ENCODE measurements around the gene CCDC78. TPM values are rescaled to one million over a fixed set of nuclear protein-coding genes. Genes with fewer than 3 reads are reported as not detected.

Gene CCDC78
- total RNA-seq, 1 experiment from 2014 or later: 22.9 TPM

DNA sequence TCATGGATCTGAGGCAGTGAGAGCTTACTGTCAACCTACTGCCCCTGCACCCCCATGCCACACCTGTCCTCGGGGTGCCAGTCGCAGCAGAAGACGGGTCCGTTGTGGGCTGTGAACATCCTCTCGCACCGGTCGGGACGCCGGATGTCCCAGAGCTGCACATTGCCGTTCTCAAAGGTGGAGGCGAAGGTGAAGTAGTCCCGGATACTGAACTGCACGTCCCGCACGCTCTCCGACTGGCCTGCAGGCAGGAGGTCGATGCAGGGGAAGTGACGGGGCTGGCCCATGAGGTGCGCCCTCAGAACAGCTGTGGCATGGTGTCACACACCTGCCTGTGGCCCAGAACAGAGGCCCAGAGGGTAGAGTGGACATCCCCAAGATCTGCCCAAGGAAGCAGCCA is 38.7 kb downstream of the CCDC78 start:
- CTCF ChIA-PET: no interaction called here
- no peaks in the 10 kb centered on the region for H4K20me1 ChIP-seq (ENCODE audit: insufficient read depth)
- peaks cover 0 to 17% of the 10 kb centered on the region in 2 experiments; a peak in 2 of 4 replicates for H3K36me3 ChIP-seq (ENCODE audit: control insufficient read depth in 1 of 2, insufficient read depth in 2 of 2, low read length in 2 of 2)
- BruUV-seq (replicated peaks): no TSS peak
- peaks cover 34% of the 10 kb centered on the region for H3K79me2 ChIP-seq (ENCODE audit: insufficient read depth, low read length)
- H3K27ac ChIP-seq (ENCODE audit: low read depth, low read length): no peak overlapping the region
- DNase-seq (ENCODE audit: low read depth, low spot score): no peak
- no peaks in the 10 kb centered on the region for H3K27me3 ChIP-seq (ENCODE audit: insufficient read depth, low read length)
- TF ChIP-seq EZH2 (IDR thresholded peaks at IDR 0.05): no peak
- no peak for TF ChIP-seq JUND (IDR thresholded peaks at IDR 0.05)
- TF ChIP-seq, protein P1, sequence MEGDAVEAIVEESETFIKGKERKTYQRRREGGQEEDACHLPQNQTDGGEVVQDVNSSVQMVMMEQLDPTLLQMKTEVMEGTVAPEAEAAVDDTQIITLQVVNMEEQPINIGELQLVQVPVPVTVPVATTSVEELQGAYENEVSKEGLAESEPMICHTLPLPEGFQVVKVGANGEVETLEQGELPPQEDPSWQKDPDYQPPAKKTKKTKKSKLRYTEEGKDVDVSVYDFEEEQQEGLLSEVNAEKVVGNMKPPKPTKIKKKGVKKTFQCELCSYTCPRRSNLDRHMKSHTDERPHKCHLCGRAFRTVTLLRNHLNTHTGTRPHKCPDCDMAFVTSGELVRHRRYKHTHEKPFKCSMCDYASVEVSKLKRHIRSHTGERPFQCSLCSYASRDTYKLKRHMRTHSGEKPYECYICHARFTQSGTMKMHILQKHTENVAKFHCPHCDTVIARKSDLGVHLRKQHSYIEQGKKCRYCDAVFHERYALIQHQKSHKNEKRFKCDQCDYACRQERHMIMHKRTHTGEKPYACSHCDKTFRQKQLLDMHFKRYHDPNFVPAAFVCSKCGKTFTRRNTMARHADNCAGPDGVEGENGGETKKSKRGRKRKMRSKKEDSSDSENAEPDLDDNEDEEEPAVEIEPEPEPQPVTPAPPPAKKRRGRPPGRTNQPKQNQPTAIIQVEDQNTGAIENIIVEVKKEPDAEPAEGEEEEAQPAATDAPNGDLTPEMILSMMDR (IDR thresholded peaks at IDR 0.05 in 2 of 3, conservative IDR thresholded peaks at IDR 0.05 in 1 of 3; ENCODE audit: borderline replicate concordance in 1 of 3, insufficient read depth in 1 of 3, low read depth in 2 of 3, low read length in 2 of 3): no peak
- no peak for TF ChIP-seq SRF (IDR thresholded peaks at IDR 0.05; ENCODE audit: low read depth)
- no peak for TF ChIP-seq FOSL1 (IDR thresholded peaks at IDR 0.05; ENCODE audit: low read depth)
- no peak for TF ChIP-seq TCF7L2 (IDR thresholded peaks at IDR 0.05; ENCODE audit: borderline replicate concordance, extremely low read depth, insufficient read depth, insufficient read length)
- TF ChIP-seq CBX3 (IDR thresholded peaks at IDR 0.05; ENCODE audit: low read depth): no peak
- TF ChIP-seq, protein P2, sequence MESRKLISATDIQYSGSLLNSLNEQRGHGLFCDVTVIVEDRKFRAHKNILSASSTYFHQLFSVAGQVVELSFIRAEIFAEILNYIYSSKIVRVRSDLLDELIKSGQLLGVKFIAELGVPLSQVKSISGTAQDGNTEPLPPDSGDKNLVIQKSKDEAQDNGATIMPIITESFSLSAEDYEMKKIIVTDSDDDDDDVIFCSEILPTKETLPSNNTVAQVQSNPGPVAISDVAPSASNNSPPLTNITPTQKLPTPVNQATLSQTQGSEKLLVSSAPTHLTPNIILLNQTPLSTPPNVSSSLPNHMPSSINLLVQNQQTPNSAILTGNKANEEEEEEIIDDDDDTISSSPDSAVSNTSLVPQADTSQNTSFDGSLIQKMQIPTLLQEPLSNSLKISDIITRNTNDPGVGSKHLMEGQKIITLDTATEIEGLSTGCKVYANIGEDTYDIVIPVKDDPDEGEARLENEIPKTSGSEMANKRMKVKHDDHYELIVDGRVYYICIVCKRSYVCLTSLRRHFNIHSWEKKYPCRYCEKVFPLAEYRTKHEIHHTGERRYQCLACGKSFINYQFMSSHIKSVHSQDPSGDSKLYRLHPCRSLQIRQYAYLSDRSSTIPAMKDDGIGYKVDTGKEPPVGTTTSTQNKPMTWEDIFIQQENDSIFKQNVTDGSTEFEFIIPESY (IDR thresholded peaks at IDR 0.05; ENCODE audit: extremely low read depth, insufficient replicate concordance, low read length): no peak
- no peak for TF ChIP-seq RAD21 (IDR thresholded peaks at IDR 0.05; ENCODE audit: low read depth)
- no peak for TF ChIP-seq ELF1 (IDR thresholded peaks at IDR 0.05; ENCODE audit: borderline replicate concordance, low read depth)
- TF ChIP-seq, protein P3, sequence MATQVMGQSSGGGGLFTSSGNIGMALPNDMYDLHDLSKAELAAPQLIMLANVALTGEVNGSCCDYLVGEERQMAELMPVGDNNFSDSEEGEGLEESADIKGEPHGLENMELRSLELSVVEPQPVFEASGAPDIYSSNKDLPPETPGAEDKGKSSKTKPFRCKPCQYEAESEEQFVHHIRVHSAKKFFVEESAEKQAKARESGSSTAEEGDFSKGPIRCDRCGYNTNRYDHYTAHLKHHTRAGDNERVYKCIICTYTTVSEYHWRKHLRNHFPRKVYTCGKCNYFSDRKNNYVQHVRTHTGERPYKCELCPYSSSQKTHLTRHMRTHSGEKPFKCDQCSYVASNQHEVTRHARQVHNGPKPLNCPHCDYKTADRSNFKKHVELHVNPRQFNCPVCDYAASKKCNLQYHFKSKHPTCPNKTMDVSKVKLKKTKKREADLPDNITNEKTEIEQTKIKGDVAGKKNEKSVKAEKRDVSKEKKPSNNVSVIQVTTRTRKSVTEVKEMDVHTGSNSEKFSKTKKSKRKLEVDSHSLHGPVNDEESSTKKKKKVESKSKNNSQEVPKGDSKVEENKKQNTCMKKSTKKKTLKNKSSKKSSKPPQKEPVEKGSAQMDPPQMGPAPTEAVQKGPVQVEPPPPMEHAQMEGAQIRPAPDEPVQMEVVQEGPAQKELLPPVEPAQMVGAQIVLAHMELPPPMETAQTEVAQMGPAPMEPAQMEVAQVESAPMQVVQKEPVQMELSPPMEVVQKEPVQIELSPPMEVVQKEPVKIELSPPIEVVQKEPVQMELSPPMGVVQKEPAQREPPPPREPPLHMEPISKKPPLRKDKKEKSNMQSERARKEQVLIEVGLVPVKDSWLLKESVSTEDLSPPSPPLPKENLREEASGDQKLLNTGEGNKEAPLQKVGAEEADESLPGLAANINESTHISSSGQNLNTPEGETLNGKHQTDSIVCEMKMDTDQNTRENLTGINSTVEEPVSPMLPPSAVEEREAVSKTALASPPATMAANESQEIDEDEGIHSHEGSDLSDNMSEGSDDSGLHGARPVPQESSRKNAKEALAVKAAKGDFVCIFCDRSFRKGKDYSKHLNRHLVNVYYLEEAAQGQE (IDR thresholded peaks at IDR 0.05; ENCODE audit: low read depth): no peak
- POLR2A ChIA-PET: no interaction called here
- no peaks in the 10 kb centered on the region for H3K9me2 ChIP-seq (ENCODE audit: insufficient read depth)
- no peak overlapping the region for H3K4me3 ChIP-seq (replicated peaks in 1 of 2; ENCODE audit: low read depth in 1 of 2, low read length in 2 of 2)
- H3K9ac ChIP-seq (ENCODE audit: low read length): no peak overlapping the region
- RAD21 ChIA-PET (ENCODE audit: low non-redundant PET in 1 of 2, low total read pairs in 2 of 2, uncharacterized antibody in 2 of 2, unreplicated experiment in 2 of 2): no interaction called here
- H3K9me3 ChIP-seq (ENCODE audit: control insufficient read depth in 1 of 2, insufficient read depth in 1 of 2, low read depth in 1 of 2, low read length in 2 of 2): no peaks in the 10 kb centered on the region
- H3K4me2 ChIP-seq (ENCODE audit: low read length): no peak overlapping the region
- no peak for ATAC-seq
- H3K4me1 ChIP-seq (ENCODE audit: control insufficient read depth in 1 of 2, insufficient read depth in 2 of 2, low read length in 2 of 2): peaks cover 16 to 50% of the 10 kb centered on the region in 2 experiments
- H2AFZ ChIP-seq (ENCODE audit: low read depth, low read length, poor library complexity, severe bottlenecking): no peak overlapping the region
- intact Hi-C loops (cut with micrococcal nuclease): no loop called here

Measured in HCT116 (cell line).